Ovary (tissue), 3 donors: ENCODE measurements around the gene ZNF124.

ENCODE experiments used
- EP300 ChIP-seq: sonication (generic); formaldehyde crosslinking; IDR thresholded peaks from one replicate; pipeline ENCODE4 v1.6.1; 2017; ENCODE audit warnings: antibody characterized with exemption
- POLR2A ChIP-seq: fragments of 450-650 bp; IDR thresholded peaks from one replicate; pipeline ENCODE4 v1.6.1; 2017; ENCODE audit warnings: antibody characterized with exemption, mild to moderate bottlenecking, moderate library complexity
- TF ChIP-seq, protein P1 (sequence below), 3 donors: fragments of 450-650 bp in 2 of 3; fragments of 200-600 bp in 1 of 3; IDR thresholded peaks; one replicate each; pipeline versions ENCODE4 v1.5.1 to v1.8.0; 2016 to 2022; ENCODE audit warnings: antibody characterized with exemption in 3 of 3, mild to moderate bottlenecking in 1 of 3
- donor health status: DM: no; HTN: no; CAD: no.

DNA sequence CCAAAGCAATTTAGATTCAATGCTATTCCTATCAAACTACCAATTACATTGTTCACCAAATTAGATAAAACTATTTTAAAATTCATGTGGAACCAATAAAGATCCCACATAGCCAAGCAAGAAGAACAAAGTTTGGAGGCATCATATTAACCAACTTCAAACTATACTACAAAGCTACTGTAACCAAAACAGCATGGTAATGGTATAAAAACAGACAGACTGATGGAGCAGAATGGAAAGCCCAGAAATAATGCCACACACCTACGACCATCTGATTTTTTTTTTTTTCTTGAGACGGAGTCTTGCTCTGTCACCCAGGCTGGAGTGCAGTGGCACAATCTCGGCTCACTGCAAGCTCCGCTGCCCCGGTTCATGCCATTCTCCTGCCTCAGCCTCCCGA lies 7.1 kb downstream of the ZNF124 start:
- TF ChIP-seq, protein P1, sequence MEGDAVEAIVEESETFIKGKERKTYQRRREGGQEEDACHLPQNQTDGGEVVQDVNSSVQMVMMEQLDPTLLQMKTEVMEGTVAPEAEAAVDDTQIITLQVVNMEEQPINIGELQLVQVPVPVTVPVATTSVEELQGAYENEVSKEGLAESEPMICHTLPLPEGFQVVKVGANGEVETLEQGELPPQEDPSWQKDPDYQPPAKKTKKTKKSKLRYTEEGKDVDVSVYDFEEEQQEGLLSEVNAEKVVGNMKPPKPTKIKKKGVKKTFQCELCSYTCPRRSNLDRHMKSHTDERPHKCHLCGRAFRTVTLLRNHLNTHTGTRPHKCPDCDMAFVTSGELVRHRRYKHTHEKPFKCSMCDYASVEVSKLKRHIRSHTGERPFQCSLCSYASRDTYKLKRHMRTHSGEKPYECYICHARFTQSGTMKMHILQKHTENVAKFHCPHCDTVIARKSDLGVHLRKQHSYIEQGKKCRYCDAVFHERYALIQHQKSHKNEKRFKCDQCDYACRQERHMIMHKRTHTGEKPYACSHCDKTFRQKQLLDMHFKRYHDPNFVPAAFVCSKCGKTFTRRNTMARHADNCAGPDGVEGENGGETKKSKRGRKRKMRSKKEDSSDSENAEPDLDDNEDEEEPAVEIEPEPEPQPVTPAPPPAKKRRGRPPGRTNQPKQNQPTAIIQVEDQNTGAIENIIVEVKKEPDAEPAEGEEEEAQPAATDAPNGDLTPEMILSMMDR (IDR thresholded peaks at IDR 0.05), result no peak
- no peak for TF ChIP-seq EP300
- no peak for TF ChIP-seq POLR2A
